Smooth muscle cell (in vitro differentiated cells): ENCODE data around the gene MYLK4. TPM values are rescaled to one million over a fixed set of nuclear protein-coding genes. Genes with fewer than 3 reads are reported as not detected.

Experiments
- DNase-seq: peaks from one replicate; lab custom pipeline; 2025; ENCODE audit not compliant: unreplicated experiment; lab: John Stamatoyannopoulos, UW
- H2AFZ ChIP-seq: fragments of 200-600 bp; sonication (generic); 2 replicates; pipeline ENCODE4 v1.6.0; 2016; ENCODE audit warnings: antibody characterized with exemption, low read depth, mild to moderate bottlenecking
- H3F3A ChIP-seq: fragments of 200-600 bp; sonication (generic); 2 replicates; pipeline ENCODE4 v1.6.0; 2017; ENCODE audit warnings: antibody characterized with exemption, low read depth
- H3K27ac ChIP-seq: fragments of 200-600 bp; sonication (generic); 2 replicates; pipeline ENCODE4 v1.5.1; 2016; ENCODE audit warnings: low read depth, mild to moderate bottlenecking
- H3K27me3 ChIP-seq: fragments of 200-600 bp; sonication (generic); 2 replicates; pipeline ENCODE4 v1.6.1; 2016; ENCODE audit warnings: low read depth, mild to moderate bottlenecking
- H3K36me3 ChIP-seq: fragments of 200-600 bp; sonication (generic); 2 replicates; pipeline ENCODE4 v1.5.1; 2016; ENCODE audit warnings: low read depth
- H3K4me1 ChIP-seq: fragments of 200-600 bp; sonication (generic); 2 replicates; pipeline ENCODE4 v1.5.1; 2016; ENCODE audit warnings: low read depth
- H3K4me2 ChIP-seq: fragments of 200-600 bp; sonication (generic); 2 replicates; pipeline ENCODE4 v1.6.0; 2016; ENCODE audit warnings: mild to moderate bottlenecking
- H3K4me3 ChIP-seq: fragments of 200-600 bp; sonication (generic); 2 replicates; pipeline ENCODE4 v1.5.1; 2016; ENCODE audit warnings: mild to moderate bottlenecking
- H3K79me2 ChIP-seq: fragments of 200-600 bp; sonication (generic); 2 replicates; pipeline ENCODE4 v1.6.0; 2016; ENCODE audit warnings: low read depth, mild to moderate bottlenecking
- H3K9ac ChIP-seq: fragments of 200-600 bp; sonication (generic); 2 replicates; pipeline ENCODE4 v1.6.0; 2016; ENCODE audit warnings: low read depth
- H3K9me3 ChIP-seq: fragments of 200-600 bp; sonication (generic); replicated peaks from 2 replicates; pipeline ENCODE4 v1.5.1; 2016; ENCODE audit warnings: low read depth
- H4K20me1 ChIP-seq: fragments of 200-600 bp; sonication (generic); 2 replicates; pipeline ENCODE4 v1.6.0; 2016; ENCODE audit warnings: low read depth
- WGBS: methylation state at CpG from one replicate; pipeline ENCODE4 v1.1.7; 2016; ENCODE audit warnings: low lambda C conversion rate; 5-methylcytosine and 5-hydroxymethylcytosine counted together
- polyA plus RNA-seq: library from polyadenylated mRNA; unstranded; fragments of >200 nt; fragmentation: Nextera tagmentation; extraction: Ambion mirVana; gene quantifications from 2 replicates; pipeline ENCODE4 v1.2.1, GENCODE V29; 2016
- total RNA-seq: library from RNA; depleted of rRNA; stranded (reverse); fragments of >200 nt; gene quantifications from 2 replicates; pipeline ENCODE4 v1.2.3, GENCODE V29; 2014
- TF ChIP-seq, protein P1 (sequence below): fragments of 200-600 bp; sonication (generic); IDR thresholded peaks from 2 replicates; pipeline ENCODE4 v1.5.1; 2017; ENCODE audit warnings: borderline replicate concordance, mild to moderate bottlenecking, antibody characterized with exemption; ENCODE audit not compliant: insufficient read depth, poor library complexity, severe bottlenecking

MYLK4 gene
- total and polyA plus RNA-seq, 2 experiments from 2014 or later = 0.21 to 0.90 TPM

DNA sequence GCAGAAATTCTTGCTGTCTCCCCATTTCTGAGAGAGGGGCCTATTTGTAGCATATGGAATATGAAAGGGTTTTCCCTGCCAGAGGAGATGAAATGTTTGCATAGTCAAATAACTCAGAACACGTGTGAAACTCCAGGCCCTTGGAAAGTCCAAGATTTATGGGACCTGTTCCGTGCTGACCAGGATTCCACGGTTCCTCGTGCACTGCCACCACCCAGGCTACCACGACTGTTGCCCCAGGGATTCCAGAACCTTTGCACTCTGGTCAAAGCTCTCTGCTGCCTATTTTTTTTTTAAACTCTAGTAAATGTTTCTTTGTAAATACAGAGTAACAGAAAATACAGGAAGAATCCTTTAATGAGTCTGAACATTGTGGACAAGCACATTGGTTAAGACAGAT is 35.0 kb downstream of the MYLK4 start:
- Histone ChIP-seq H3K4me3 (no peak overlapping the region), H3K79me2 (no peaks in the 10 kb centered on the region), H3K4me2 (peak overlapping the region; percentile 19), H3K27ac (no peak overlapping the region), H3K4me1 (no peaks in the 10 kb centered on the region), H2AFZ (no peak overlapping the region), H3K27me3 (no peaks in the 10 kb centered on the region), H3K9me3 (no peaks in the 10 kb centered on the region), H3F3A (peaks cover 9% of the 10 kb centered on the region), H3K9ac (no peak overlapping the region), H3K36me3 (no peaks in the 10 kb centered on the region), H4K20me1 (no peaks in the 10 kb centered on the region)
- no peak for DNase-seq
- WGBS = 43% methylated on average over 5 of the region's 5 CpGs
- TF ChIP-seq, protein P1, sequence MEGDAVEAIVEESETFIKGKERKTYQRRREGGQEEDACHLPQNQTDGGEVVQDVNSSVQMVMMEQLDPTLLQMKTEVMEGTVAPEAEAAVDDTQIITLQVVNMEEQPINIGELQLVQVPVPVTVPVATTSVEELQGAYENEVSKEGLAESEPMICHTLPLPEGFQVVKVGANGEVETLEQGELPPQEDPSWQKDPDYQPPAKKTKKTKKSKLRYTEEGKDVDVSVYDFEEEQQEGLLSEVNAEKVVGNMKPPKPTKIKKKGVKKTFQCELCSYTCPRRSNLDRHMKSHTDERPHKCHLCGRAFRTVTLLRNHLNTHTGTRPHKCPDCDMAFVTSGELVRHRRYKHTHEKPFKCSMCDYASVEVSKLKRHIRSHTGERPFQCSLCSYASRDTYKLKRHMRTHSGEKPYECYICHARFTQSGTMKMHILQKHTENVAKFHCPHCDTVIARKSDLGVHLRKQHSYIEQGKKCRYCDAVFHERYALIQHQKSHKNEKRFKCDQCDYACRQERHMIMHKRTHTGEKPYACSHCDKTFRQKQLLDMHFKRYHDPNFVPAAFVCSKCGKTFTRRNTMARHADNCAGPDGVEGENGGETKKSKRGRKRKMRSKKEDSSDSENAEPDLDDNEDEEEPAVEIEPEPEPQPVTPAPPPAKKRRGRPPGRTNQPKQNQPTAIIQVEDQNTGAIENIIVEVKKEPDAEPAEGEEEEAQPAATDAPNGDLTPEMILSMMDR = no peak

DNA sequence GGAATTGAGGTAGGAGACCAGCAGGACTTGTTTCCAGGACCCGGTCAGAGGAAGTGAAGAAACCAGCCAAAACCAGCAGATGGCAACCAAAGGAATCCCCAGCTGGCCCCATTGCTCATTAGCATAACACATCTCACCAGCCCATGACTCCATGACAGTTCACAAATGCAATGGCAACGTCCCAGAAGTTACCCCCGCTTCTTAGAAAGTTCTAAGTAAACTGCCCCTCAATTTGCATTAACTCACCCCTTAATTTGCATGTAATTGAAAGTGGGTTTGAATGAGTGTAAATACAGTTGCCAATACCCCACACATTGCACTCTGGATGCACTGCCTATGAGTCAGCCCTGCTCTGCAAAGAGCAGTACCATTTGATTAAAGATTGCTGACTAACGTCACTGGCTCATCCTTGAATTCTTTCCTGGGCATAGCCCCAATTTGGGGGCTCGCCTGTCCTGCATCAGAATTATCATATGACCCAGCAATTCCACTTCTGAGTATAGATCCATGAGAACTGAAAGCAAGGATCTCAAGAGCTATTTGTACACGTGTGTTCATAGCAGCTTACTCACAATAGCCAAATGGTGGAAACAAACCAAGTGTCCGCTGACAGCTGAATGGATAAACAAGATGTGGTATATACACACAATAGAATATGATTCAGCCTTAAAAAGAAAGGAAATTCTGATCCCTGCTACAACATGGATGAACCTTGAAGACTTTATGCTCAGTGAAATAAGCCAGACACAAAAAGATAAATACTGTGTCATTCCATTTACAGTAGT is 36.4 kb downstream of the MYLK4 start:
- no peak for DNase-seq
- Histone ChIP-seq H3K79me2 (no peaks in the 10 kb centered on the region), H2AFZ (no peak overlapping the region), H3K4me2 (peak overlapping the region; percentile 46), H4K20me1 (no peaks in the 10 kb centered on the region), H3K4me1 (no peaks in the 10 kb centered on the region), H3K4me3 (no peak overlapping the region), H3K36me3 (no peaks in the 10 kb centered on the region), H3K9ac (no peak overlapping the region), H3F3A (peaks cover 9% of the 10 kb centered on the region), H3K9me3 (no peaks in the 10 kb centered on the region), H3K27ac (peak overlapping the region; percentile 48), H3K27me3 (no peaks in the 10 kb centered on the region)
- TF ChIP-seq, protein P1 = no peak
- 57% methylated on average over 7 of the region's 7 CpGs for WGBS

DNA sequence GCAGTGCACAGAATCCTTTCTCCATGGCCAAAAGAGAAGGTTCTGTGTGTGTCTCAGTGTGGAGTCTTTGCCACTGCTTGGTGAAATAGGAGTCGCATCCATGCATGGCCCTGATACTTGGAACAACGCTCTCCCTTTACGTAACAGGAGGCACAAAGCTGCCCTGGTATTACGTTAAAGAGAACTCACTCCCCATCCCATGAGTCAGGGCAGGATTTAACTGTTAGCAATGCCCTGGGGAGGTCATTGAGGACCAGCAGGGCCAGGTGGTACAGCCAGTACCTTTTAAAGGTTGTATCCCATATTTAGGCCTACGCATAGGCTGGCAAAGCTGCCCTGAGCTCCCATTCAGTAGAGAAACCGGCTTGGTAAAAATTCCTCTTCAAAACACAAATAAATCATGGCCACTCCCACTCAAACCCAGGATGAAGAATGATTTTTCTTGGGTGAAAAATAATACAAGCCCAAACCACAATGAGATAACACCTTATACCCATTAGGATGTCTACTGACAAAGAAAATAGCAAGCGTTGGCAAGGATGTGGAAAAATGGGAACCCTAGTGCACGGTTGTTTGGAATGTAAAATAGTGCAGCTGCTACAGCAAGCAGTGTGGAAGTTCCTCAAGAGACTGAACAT is 37.1 kb downstream of the MYLK4 start:
- Histone ChIP-seq H3K9ac (no peak overlapping the region), H3K36me3 (no peaks in the 10 kb centered on the region), H3K4me3 (no peak overlapping the region), H3K4me2 (no peak overlapping the region), H3K9me3 (no peaks in the 10 kb centered on the region), H4K20me1 (no peaks in the 10 kb centered on the region), H3K4me1 (no peaks in the 10 kb centered on the region), H3K79me2 (no peaks in the 10 kb centered on the region), H3F3A (peaks cover 9% of the 10 kb centered on the region), H3K27ac (no peak overlapping the region), H3K27me3 (no peaks in the 10 kb centered on the region), H2AFZ (no peak overlapping the region)
- DNase-seq = no peak
- WGBS = 93% methylated on average over 8 of the region's 8 CpGs
- TF ChIP-seq, protein P1 = no peak
